Epithelial cell of proximal tubule (primary cell): ENCODE data around the gene GABARAP. TPM values are rescaled to one million over a fixed set of nuclear protein-coding genes. Genes with fewer than 3 reads are reported as not detected.
A peak's percentile ranks its signal among the peaks of the same experiment; 100 is the strongest.

Experiments
- DNase-seq: peaks from one replicate; pipeline ENCODE4 v3.0.0-alpha.2; 2011; ENCODE audit warnings: low read depth
- H3K4me3 ChIP-seq: 2 replicates; pipeline ENCODE4 v1.5.1; 2011; ENCODE audit warnings: low read depth, mild to moderate bottlenecking, low read length
- CTCF ChIP-seq: conservative IDR thresholded peaks from 2 replicates; pipeline ENCODE4 v1.5.1; 2012; ENCODE audit warnings: low read depth, mild to moderate bottlenecking, low read length
- total RNA-seq: library from RNA; depleted of rRNA; stranded (reverse); fragments of >200 nt; gene quantifications from 2 replicates; pipeline ENCODE4 v1.2.3, GENCODE V29; 2015

GABARAP gene
- total RNA-seq, 1 donor from 2014 or later = 570 TPM

GRCh38 chr17:7220593-7221277 lies 21.5 kb downstream of the GABARAP start:
- DNase-seq = no peak
- peak; percentile 74 for TF ChIP-seq CTCF
- H3K4me3 ChIP-seq = peak overlapping the region; percentile 66

GRCh38 chr17:7219812-7220592 lies 22.2 kb downstream of the GABARAP start, which contains the start of the genes ACADVL and DLG4:
Gene ACADVL, plus strand, starts transcription at chr17:7219938. Its CDS starts 47 bp downstream, at chr17:7219985.
Gene DLG4, minus strand, starts transcription at chr17:7219836.
- DNase-seq = peak; percentile 67
- TF ChIP-seq CTCF = no peak
- peak within 1 kb of the TSS; percentile 66 for H3K4me3 ChIP-seq

- no peak for TF ChIP-seq CTCF
- no peak for DNase-seq
- peak overlapping the region; percentile 66 for H3K4me3 ChIP-seq
Observed at GRCh38 chr17:7219229-7219811, 22.9 kb downstream of the GABARAP start.

- TF ChIP-seq CTCF = no peak
- H3K4me3 ChIP-seq = peak overlapping the region; percentile 66
Observed at GRCh38 chr17:7218758-7219157, 23.5 kb downstream of the GABARAP start.

GRCh38 chr17:7218166-7218565 lies 24.1 kb downstream of the GABARAP start:
- DNase-seq = no peak
- H3K4me3 ChIP-seq = no peak overlapping the region
- no peak for TF ChIP-seq CTCF

More at GRCh38 chr17:7218758-7219157, 23.5 kb downstream of the GABARAP start:
- no peak for DNase-seq

GRCh38 chr17:7217113-7217987 lies 24.9 kb downstream of the GABARAP start:
- DNase-seq = no peak
- no peak for TF ChIP-seq CTCF
- peak overlapping the region; percentile 65 for H3K4me3 ChIP-seq
